ENCODE results near the gene TTC28.
"Not testable (repeated sequence)": the region's sequence is repeated elsewhere in the genome, so short reads cannot be mapped to it uniquely, and the experiment has no call there.

Gene TTC28

GRCh38 chr22:28604966-28605761 is 74.5 kb downstream of the TTC28 start:
- no peak for DNase-seq (ENCODE audit: low read depth in 2 of 2)

GRCh38 chr22:28601915-28602314 is 77.7 kb downstream of the TTC28 start:
- DNase-seq (ENCODE audit: low read depth in 2 of 2) = no peak

- no peak for DNase-seq (ENCODE audit: low read depth in 2 of 2)
These were observed 79.0 kb downstream of the TTC28 start for GRCh38 chr22:28600546-28601143.

GRCh38 chr22:28599693-28600092 is 79.9 kb downstream of the TTC28 start:
- no peak for DNase-seq (ENCODE audit: low read depth in 2 of 2)

GRCh38 chr22:28597665-28598064 is 82.0 kb downstream of the TTC28 start:
- DNase-seq (ENCODE audit: low read depth in 2 of 2) = no peak

GRCh38 chr22:28594797-28595462 is 84.7 kb downstream of the TTC28 start:
- no peak for DNase-seq (ENCODE audit: low read depth in 2 of 2)

- DNase-seq (ENCODE audit: low read depth in 2 of 2) = no peak
These were observed 85.4 kb downstream of the TTC28 start for GRCh38 chr22:28594076-28594796.

GRCh38 chr22:28593299-28593698 is 86.3 kb downstream of the TTC28 start:
- no peak for DNase-seq (ENCODE audit: low read depth in 2 of 2)

- no peak for DNase-seq (ENCODE audit: low read depth in 2 of 2)
These were observed 90.4 kb downstream of the TTC28 start for GRCh38 chr22:28589102-28589750.

- DNase-seq (ENCODE audit: low read depth in 2 of 2) = no peak
These were observed 94.3 kb downstream of the TTC28 start for GRCh38 chr22:28585324-28585723.

GRCh38 chr22:28582806-28583205 is 96.8 kb downstream of the TTC28 start:
- no peak for DNase-seq (ENCODE audit: low read depth in 2 of 2)

GRCh38 chr22:28581016-28581415 is 98.6 kb downstream of the TTC28 start:
- no peak for DNase-seq (ENCODE audit: low read depth in 2 of 2)

GRCh38 chr22:28576162-28576561 is 103.5 kb downstream of the TTC28 start:
- no peak for DNase-seq (ENCODE audit: low read depth in 2 of 2)

- DNase-seq (ENCODE audit: low read depth in 2 of 2) = no peak
These were observed 105.4 kb downstream of the TTC28 start for GRCh38 chr22:28574159-28574788.

- DNase-seq (ENCODE audit: low read depth in 2 of 2) = no peak
These were observed 108.8 kb downstream of the TTC28 start for GRCh38 chr22:28570696-28571373.

GRCh38 chr22:28568974-28569373 is 110.7 kb downstream of the TTC28 start:
- not testable (repeated sequence) for DNase-seq (ENCODE audit: low read depth in 2 of 2)

- no peak for DNase-seq (ENCODE audit: low read depth in 2 of 2)
These were observed 111.5 kb downstream of the TTC28 start for GRCh38 chr22:28568099-28568498.

- DNase-seq (ENCODE audit: low read depth in 2 of 2) = not testable (repeated sequence)
These were observed 112.6 kb downstream of the TTC28 start for GRCh38 chr22:28566920-28567499.

GRCh38 chr22:28563636-28564035 is 116.0 kb downstream of the TTC28 start:
- DNase-seq (ENCODE audit: low read depth in 2 of 2) = no peak

- DNase-seq (ENCODE audit: low read depth in 2 of 2) = no peak
These were observed 117.3 kb downstream of the TTC28 start for GRCh38 chr22:28562324-28562723.
